CMK (cell line): ENCODE measurements around the gene MBD3L3.
"Not testable (repeated sequence)": the region's sequence is repeated elsewhere in the genome, so short reads cannot be mapped to it uniquely, and the experiment has no call there.

Source experiments
- DNase-seq: peaks from one replicate; pipeline ENCODE4 v3.0.0-alpha.2; 2010; ENCODE audit warnings: low read depth

The MBD3L3 gene

DNA sequence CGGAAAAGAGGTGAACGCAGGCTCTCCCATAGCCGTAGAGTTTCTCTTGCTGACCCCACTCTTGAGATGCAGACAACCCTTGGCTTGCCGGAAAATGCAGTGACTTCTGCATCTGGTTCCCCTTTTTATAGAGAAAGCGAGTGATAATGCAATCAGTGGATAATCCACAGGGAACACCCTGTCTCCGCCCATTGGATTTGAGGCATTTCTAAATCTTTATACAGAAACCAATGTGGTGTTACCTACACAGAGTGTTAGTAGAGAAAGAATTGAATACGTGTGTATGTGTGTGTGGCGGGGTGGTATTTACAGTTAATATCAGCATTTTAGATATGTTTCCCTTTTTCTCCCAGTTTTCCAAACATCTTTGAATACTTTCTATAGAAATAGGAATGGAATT, at the start of gene MBD3L3:
Gene MBD3L3 (minus strand): TSS at position 101 of the 400 bp plus-strand sequence. CDS start 71 bp downstream, at position 30.
- DNase-seq: not testable (repeated sequence)

DNA sequence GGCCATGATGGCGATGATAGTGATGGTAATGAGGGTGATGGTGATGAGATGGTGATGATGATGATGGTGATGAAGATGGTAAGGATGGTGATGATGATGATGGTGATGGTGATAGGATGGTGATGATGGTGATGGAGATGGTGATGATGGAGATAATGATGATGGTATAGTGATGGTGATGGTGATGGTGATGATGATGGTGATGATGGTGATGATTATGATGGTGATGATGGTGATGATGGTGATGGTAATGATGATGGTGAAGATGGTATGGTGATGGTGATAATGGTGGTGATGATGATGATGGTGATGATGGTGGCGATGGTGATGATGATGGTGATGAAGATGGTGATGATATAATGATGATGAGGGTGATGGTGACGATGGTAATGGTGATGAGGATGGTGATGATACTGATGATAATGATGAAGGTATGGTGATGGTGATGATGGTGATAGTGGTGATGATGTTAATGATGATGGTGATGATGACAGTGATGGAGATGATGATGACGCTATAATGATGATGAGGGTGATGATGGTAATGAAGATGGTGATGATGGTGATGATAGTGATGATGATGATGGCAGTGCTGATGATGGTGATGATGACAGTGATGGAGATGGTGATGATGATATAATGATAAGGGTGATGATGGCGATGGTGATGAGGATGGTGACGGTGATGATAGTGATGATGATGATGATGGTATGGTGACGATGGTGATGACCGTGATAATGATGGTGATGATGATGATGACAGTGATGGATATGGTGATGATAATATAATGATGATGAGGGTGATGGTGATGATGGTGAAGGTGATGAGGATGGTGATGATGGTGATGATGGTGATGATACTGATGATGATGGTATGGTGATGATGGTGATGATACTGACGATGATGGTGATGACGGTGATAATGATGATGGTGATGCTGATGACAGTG, 48.5 kb upstream of the MBD3L3 start:
- DNase-seq: no peak

DNA sequence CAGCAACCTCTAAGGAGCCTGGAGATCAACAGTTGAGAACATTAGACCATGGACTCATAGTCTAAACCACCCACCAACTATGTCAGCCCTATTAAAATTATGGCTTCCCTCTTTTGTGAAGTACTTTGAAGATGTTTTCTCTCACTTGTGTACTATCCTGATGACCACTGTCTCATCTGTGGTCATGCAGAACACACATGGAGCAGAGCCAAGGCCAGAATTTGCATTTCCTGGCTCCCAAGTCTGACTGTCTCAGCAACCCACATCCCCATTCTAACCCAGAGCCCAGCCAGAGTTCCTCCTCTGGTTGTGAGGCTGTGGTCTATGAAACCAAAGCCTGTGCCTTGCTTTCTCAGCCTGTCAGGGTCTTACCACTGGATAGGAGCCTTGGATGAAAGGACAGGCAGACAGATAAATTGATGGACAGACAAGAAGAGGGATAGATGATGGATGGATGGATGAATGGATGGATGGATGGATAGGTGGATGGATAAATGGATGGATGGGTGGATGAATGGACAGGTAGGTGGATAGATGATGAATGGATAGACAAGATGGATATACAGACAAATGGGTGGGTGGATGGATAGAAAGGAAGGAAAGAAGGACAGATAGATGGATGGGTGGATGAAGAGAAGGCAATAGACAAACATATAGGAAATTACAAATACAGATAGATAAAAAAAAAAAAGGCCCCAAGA, 46.4 kb upstream of the MBD3L3 start:
- DNase-seq: no peak

DNA sequence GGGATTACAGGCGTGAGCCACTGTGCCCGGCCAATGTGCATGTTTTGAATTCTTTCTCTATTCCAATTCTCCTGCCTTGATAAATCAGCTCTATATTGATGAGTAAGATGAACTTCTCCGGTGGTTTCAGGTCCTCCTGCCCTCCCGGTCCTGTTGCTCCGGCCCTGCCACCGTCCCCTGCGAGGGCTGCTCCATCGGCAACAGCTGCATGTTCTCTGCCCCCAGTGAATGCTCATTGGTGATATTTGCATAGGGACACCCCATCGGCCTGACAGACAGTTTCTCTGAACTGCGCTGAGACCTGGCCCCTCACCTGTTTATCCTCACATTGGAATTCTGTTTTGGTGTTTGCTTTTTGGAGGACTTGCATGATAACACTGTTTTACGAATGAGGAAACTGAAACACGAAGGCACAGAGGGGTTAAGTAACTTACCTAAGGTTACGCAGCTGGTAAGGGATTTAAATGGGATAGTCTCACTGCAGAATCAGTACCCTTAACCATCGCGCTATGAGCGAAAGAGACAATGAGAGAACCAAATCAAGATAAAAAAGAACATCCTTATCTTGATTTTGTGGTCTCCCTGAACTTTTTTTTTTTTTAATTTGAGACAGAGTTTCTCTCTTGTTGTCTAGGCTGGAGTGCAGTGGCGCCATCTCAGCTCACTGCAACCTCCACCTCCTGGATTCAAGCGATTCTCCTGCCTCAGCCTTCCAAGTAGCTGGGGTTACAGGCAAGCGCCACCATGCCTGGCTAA, 43.2 kb upstream of the MBD3L3 start:
- no peak for DNase-seq

DNA sequence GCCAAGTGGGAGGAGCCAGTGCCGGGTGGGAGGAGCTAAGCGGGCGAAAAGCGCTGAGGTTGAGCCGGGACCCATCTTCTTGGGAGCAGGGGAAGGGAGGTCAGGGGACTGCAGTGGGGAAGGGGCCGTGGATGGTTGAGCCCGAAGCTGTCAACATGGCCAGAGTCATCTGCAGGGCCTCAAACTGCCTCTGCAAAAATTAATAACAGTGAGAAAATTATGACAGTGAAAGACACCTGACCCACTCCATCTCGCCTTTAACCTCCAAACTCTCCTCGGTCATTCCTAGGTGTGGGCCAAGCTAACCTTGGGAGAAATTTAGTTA, 41.1 kb upstream of the MBD3L3 start:
- DNase-seq: no peak

- peak; percentile 84 for DNase-seq
Observed at GRCh38 chr19:7098701-7099596, 40.5 kb upstream of the MBD3L3 start.

DNA sequence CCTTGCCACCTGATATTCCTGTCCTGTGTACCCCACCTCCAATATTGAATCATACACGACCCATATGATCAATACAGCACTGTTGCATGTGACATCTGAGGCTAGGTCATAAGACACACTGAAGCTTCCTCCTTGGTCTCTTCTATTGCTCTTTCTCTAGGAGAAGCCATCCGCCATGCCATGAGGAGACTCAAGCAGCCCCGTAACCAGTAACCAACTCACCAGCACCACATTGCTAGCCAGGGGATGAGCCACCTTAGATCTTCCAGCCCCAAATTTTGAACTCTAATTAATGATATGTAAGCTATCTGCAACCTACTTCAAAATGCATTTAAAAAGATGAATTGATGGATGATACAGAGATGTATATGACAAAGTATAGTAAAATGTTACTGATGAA, 39.6 kb upstream of the MBD3L3 start:
- DNase-seq: no peak

DNA sequence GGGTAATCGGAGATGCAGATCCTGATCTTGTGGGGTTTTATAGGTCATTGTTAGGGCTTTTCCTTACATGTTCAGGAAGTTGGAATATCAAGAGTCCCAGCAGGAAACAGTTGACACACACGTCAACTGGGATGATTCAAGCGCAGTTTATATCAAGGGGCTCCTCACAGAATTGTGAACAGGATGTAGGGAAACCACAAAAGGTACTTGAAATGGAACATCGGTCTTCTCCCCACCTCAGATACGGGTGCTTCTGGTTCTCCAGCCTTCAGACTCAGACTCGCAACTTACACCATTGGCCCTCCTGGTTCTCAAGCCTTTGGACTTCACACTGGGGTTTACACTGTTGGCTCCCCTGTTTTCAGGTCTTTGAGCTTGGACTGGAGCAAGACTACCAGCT, 30.5 kb upstream of the MBD3L3 start:
- no peak for DNase-seq

DNA sequence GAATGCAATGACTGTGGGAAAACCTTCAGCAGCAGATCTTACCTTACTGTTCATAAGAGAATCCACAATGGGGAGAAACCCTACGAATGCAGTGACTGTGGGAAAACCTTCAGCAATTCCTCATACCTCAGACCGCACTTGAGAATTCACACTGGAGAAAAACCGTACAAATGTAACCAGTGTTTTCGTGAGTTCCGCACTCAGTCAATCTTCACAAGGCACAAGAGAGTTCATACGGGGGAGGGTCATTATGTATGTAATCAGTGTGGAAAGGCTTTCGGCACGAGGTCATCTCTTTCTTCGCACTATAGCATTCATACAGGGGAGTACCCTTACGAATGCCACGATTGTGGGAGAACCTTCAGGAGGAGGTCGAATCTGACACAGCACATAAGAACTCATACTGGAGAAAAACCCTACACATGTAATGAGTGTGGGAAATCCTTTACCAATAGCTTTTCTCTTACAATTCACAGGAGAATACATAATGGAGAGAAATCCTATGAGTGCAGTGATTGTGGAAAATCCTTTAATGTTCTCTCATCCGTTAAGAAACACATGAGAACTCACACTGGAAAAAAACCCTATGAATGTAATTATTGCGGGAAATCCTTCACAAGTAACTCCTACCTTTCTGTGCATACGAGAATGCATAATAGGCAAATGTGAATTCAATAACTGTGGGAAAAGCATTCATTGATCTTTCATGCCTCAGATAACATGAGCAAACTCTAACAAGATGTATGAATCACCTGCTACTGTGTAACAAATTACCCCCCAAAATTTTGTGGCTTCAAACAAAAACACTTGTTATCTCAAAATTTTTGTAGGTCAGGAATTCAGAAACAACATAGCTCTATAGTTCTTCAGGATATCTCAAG, 24.8 kb upstream of the MBD3L3 start:
- no peak for DNase-seq

DNA sequence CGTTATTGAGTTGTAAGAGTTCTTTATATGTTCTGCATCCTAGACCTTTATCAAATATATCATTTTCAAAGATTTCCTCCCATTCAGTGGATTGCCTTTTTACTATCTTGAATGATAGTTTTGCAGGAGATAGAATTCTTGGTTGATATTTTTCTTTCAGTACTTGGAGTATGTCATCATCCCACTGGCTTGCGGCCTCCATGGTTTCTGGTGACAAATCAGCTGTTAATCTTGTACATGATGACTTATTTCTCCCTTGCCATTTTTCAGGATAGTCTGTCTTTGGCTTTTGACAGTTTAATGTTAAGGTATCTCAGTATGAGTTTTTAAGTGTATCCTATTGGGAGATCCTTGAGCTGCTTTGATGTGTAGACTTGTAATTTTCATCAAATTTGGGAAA, 19.5 kb upstream of the MBD3L3 start:
- DNase-seq: no peak

DNA sequence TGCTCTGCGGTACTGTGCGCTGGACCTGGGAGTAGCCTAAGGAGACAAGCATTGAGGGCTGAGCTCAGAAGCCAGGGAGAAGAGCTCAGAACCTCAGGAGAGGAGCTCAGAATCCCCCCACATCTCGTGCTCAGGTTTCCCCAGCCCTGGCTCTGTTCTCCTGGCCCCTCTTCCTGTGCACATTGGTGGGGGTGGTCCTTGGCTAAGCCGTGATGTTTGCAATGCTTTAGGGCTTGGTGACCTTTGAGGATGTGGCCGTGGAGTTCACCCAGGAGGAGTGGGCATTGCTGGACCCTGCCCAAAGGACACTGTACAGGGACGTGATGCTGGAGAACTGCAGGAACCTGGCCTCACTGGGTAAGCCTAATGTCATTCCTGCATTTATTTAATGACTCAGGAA, 17.7 kb upstream of the MBD3L3 start:
- no peak for DNase-seq

- DNase-seq: no peak
Observed at GRCh38 chr19:7074705-7075282, 16.3 kb upstream of the MBD3L3 start.

- no peak for DNase-seq
Observed at GRCh38 chr19:7072541-7072940, 14.1 kb upstream of the MBD3L3 start.

DNA sequence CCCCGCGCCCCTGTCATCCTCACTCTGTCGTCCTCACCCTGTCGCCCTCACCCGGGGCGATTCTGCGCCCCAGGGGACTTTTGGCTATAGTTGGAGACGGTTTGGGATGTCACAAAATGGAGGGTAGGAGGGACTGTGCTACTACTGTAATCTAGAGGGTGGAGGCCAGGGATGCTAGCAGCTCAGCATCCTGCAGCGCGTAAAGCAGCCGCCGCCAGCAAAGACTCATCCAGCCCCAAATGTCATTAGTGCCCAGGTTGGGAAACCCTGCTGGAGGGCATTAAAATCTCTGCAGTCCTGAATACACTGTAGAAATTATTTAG, 11.4 kb upstream of the MBD3L3 start:
- DNase-seq: no peak

DNA sequence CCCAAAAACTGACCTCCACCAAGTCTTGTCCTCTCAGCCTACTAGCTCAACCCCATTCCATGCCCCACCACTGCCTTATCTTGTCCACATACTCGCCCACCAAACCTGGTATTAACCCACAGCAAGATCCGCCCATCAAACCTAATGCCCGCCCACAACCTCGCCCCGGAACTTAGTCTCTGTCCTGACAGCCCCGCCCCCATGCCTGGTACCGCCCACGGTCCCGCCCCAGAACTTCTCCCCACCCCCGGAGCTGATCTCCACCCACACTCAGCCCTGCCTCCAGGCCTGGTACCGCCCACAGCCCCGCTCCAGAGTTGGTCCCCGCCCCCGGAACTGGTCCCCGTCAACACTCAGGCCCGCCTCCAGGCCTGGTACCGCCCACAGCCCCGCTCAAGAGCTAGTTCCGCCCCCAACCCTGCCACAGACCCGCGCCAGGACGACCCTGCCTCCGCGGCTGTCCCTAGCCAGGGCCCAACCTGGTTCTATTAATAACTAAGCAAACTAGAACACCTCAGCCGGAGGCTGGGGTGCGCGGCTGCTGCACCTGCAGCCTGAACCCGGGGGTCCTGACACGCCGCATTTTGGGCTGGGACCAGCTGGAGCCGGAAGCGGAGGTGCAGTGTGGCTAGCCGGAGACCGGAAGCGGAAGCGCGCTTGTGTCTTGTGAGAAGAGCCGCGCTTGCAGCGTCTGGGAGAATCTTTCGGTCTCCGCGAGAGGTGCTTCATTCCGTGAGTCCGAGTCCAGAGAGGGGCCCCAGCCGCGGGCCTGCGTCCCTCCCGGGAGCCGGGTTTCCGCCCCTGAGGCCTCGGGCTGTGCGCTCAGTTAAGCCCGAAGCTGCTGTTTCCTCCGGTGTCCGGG, 10.8 kb upstream of the MBD3L3 start, which contains the start of gene ZNF557:
Gene ZNF557 (plus strand): TSS at position 662 of the 862 bp plus-strand sequence. CDS start 5,372 bp downstream, outside the sequence.
- peak; percentile 95 for DNase-seq

- DNase-seq: no peak
Observed at GRCh38 chr19:7068599-7068998, 10.1 kb upstream of the MBD3L3 start.

DNA sequence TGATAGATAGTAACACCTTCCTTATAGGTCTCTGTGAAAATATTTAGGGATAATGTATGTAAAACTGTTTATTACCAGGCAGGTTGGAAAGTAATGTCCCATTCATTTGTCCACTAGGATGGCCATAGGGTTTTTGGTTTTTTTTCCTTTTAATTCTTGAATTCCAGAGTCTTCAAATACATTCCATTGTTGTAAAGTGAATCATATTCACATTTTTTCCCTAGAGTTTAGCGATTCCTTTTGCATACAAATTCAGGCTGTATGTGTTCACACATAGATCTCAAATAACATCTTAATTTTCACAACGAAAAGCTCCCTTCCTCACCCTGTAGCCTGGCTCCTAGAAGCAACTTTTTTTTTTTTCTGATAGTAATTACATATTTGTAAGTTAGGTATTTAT, 9.2 kb upstream of the MBD3L3 start:
- DNase-seq: no peak

GRCh38 chr19:7067122-7067521, 8.6 kb upstream of the MBD3L3 start:
- DNase-seq: peak; percentile 25

DNA sequence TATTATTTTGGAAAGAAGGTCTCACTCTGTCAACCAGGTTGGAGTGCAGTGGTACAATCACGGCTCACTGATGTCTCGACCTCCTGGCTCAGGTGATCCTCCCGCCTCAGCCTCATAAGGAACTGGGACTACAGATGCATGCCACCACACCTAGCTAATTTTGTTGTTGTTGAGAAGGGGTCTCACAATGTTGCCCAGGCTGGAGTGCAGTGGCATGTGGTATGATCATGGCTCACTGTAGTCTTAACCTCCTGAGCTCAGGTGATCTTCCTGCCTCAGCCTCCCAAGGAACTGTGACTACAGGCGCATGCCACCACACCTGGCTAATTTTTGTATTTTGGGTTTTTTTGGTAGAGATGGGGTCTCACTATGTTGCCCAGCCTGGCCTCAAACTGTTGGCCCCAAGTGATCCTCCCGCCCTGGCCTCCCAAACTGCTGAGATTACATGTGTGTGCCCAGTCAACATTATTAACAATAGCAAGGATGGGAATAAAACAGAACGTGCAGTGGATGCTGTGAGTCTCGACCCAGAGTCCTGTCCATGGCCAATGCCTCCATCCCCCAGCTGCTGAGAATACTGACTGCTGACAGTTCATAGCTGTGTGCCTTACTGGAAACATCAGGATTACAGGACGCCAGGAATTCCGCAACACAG, 5.4 kb upstream of the MBD3L3 start:
- no peak for DNase-seq
